ENCODE measurements around the gene THBS3.
"Not testable (repeated sequence)": the region's sequence is repeated elsewhere in the genome, so short reads cannot be mapped to it uniquely, and the experiment has no call there.

THBS3 gene

GRCh38 chr1:155207806-155208540 lies at the start of gene THBS3:
Gene THBS3 (minus strand): TSS chr1:155207897. CDS start chr1:155207876, 21 bp downstream.
- no peak for DNase-seq

GRCh38 chr1:155256058-155256852 lies 48.6 kb upstream of the THBS3 start:
- no peak for DNase-seq

GRCh38 chr1:155255243-155256007 lies 47.7 kb upstream of the THBS3 start, which contains the start of gene ENTREP3:
Gene ENTREP3 (minus strand): TSS chr1:155255483. CDS start chr1:155254877, 606 bp downstream.
- peak; percentile 77 to 82 for DNase-seq

GRCh38 chr1:155254714-155255242 lies 47.1 kb upstream of the THBS3 start:
- no peak for DNase-seq

GRCh38 chr1:155254228-155254713 lies 46.6 kb upstream of the THBS3 start:
- no peak for DNase-seq

- DNase-seq, result no peak
Observed at GRCh38 chr1:155253797-155254196, 46.1 kb upstream of the THBS3 start.

GRCh38 chr1:155253208-155253607 lies 45.5 kb upstream of the THBS3 start:
- no peak for DNase-seq

GRCh38 chr1:155251566-155251965 lies 43.9 kb upstream of the THBS3 start:
- DNase-seq, result no peak

GRCh38 chr1:155250633-155251449 lies 43.1 kb upstream of the THBS3 start:
- DNase-seq, result peak; percentile 94 to 95

GRCh38 chr1:155250246-155250632 lies 42.5 kb upstream of the THBS3 start:
- DNase-seq, result no peak

- DNase-seq, result no peak
Observed at GRCh38 chr1:155247667-155248553, 40.2 kb upstream of the THBS3 start.

GRCh38 chr1:155246796-155247195 lies 39.1 kb upstream of the THBS3 start:
- DNase-seq, result not testable (repeated sequence)

GRCh38 chr1:155245163-155245524 lies 37.4 kb upstream of the THBS3 start:
- DNase-seq, result peak in 1 of 2 donors; percentile 21

- DNase-seq, result peak; percentile 96 to 97
Observed at GRCh38 chr1:155244368-155245162, 36.9 kb upstream of the THBS3 start.

- DNase-seq, result no peak
Observed at GRCh38 chr1:155242805-155243358, 35.2 kb upstream of the THBS3 start.

GRCh38 chr1:155241841-155242264 lies 34.2 kb upstream of the THBS3 start:
- DNase-seq, result peak in 1 of 2 donors; percentile 40

GRCh38 chr1:155241069-155241679 lies 33.5 kb upstream of the THBS3 start:
- peak; percentile 73 to 81 for DNase-seq

- no peak for DNase-seq
Observed at GRCh38 chr1:155236451-155236850, 28.8 kb upstream of the THBS3 start.

- peak in 1 of 2 donors; percentile 38 for DNase-seq
Observed at GRCh38 chr1:155235375-155235774, 27.7 kb upstream of the THBS3 start.
